ENCODE data around the gene SMYD2.

- TF ChIP-seq POLR2A (IDR thresholded peaks at IDR 0.05) (no peak), EP300 (IDR thresholded peaks at IDR 0.05) (no peak)
- TF ChIP-seq, protein P1, sequence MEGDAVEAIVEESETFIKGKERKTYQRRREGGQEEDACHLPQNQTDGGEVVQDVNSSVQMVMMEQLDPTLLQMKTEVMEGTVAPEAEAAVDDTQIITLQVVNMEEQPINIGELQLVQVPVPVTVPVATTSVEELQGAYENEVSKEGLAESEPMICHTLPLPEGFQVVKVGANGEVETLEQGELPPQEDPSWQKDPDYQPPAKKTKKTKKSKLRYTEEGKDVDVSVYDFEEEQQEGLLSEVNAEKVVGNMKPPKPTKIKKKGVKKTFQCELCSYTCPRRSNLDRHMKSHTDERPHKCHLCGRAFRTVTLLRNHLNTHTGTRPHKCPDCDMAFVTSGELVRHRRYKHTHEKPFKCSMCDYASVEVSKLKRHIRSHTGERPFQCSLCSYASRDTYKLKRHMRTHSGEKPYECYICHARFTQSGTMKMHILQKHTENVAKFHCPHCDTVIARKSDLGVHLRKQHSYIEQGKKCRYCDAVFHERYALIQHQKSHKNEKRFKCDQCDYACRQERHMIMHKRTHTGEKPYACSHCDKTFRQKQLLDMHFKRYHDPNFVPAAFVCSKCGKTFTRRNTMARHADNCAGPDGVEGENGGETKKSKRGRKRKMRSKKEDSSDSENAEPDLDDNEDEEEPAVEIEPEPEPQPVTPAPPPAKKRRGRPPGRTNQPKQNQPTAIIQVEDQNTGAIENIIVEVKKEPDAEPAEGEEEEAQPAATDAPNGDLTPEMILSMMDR (IDR thresholded peaks at IDR 0.05) = no peak
These were observed 24.3 kb downstream of the SMYD2 start for GRCh38 chr1:214305164-214305751.
